NCI-H748 treated with DMSO at 0.1 percent for 48 hours (cell line): ENCODE results near the gene NFIB.

Experiments
- DNase-seq: peaks from one replicate; lab custom pipeline; 2025; lab: John Stamatoyannopoulos, UW

NFIB gene

GRCh38 chr9:14104496-14104895 is 209.4 kb downstream of the NFIB start:
- DNase-seq, result no peak

- no peak for DNase-seq
Measured at GRCh38 chr9:14103115-14103514, 210.8 kb downstream of the NFIB start.

- no peak for DNase-seq
Measured at GRCh38 chr9:14099737-14100136, 214.2 kb downstream of the NFIB start.

DNA sequence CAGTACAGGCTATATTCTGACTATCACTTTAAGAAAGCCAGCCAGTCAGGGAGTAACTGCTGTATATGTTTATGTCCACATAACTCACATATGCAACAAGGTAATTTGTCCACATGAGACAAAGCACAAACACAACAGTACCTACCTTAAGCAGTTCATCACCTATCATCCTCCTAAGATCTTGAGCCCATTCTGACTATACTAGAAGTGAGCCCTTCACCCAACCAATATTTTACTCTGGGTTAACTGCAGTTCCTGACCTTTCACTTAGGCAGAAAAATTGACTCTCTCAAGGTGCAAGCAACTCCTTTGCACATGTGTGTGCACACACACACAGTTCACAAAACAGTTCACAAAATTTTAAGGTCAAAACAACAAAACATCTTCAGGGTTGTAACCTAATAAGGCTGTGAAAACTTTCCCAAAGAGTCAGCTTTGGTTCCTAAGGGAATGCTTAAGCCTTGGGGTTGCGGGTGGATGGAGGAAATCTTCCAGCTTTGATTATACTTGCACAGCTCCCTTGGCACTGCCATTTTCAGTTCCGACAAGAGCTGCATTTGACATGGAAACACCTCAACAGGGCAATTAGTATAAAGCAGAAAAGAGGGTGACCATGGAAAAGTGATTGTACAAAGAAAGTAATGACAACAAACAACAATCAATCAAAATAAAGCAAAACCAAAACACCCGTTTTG is 215.3 kb downstream of the NFIB start:
- no peak for DNase-seq

GRCh38 chr9:14097666-14098415 is 216.1 kb downstream of the NFIB start:
- DNase-seq, result no peak

- DNase-seq, result no peak
Measured at GRCh38 chr9:14097215-14097614, 216.7 kb downstream of the NFIB start.

DNA sequence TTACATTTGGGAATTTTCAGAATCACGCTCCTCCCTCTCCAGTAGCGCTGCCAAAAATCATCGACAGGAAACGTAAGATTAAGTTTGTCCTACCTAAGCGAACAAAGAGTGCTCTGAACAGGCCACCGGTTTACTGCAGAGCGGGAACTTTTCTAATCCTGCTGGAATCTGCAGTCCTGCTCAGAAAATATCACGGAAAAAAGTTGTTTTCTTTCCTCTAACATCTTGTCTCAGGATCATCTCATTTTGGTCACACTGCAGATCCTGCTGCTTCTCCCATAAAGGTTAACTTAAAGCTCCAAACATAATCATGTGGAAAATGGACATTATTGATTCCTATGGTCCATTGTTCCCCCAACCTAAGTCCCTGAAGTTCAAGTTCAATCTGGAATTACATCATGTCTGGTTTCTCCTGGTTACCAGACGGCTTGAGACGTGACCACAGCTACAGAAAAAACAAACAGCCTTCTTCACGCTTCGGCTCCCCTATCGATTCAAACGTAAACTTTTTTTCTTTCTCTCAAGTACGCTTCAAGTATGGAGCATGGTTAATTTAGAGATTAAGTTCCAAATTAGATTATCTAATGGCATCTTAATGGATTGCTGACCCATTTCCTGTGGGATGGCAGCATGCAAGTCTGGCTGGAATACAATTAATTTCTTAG is 217.6 kb downstream of the NFIB start:
- peak; percentile 81 for DNase-seq

- peak; percentile 23 for DNase-seq
Measured at GRCh38 chr9:14095277-14095676, 218.7 kb downstream of the NFIB start.

DNA sequence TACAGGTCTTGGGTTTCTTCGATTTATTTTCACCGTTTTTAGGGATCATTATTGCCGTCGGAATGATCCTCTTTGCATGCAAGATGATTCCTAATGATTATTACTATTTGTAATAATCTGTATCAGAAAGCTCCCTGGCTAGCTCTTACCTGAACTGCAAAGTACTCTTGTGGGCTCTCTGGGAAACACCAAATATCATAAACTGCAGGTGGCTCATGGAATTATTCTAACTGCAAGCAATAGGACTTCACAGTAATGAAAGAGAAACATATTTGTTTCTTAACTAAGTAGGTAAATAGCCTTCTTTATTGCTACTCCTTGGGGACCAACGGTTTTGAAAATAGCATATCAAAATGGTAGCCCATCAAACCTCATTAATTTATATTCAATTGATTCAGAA is 219.4 kb downstream of the NFIB start:
- DNase-seq, result no peak

DNA sequence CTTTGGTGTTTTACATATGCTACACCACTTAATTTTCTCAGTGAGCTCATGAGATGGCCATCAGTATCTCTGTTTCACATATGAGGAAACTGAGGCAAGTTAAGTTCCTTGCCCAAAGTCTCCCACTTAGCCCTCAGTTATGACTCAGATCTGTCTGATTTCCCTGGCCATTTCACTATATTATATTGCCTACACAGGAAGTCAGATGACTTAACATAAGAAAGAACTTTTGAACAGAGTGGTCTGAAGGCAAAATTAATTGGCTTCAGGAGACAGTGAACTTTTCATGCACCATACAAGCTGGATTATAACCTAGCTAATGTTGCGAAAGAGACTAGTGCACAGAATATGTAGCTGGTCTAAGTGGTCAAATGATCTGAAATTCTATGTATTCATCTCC is 221.6 kb downstream of the NFIB start:
- DNase-seq, result no peak

- no peak for DNase-seq
Measured at GRCh38 chr9:14089051-14089803, 224.7 kb downstream of the NFIB start.

DNA sequence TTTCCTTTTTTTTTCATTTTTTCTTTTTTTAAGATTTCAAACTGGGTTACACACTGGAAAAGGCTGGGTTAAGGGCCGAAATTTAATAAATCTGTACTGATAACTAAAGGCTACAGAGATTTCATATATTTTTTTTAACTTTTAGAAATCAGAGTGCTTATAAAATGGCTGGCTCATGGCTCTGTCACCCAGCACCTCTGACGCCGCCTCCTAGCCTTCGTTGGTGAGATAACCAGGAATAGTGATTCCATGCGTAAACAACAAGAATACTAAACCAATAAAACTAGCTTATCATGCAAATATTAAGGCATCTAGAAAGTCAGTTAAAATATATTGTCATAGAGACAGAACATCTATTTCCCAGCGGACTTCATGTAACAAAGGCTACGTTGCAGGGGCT is 226.4 kb downstream of the NFIB start:
- DNase-seq, result no peak

- DNase-seq, result no peak
Measured at GRCh38 chr9:14086495-14086894, 227.4 kb downstream of the NFIB start.

DNA sequence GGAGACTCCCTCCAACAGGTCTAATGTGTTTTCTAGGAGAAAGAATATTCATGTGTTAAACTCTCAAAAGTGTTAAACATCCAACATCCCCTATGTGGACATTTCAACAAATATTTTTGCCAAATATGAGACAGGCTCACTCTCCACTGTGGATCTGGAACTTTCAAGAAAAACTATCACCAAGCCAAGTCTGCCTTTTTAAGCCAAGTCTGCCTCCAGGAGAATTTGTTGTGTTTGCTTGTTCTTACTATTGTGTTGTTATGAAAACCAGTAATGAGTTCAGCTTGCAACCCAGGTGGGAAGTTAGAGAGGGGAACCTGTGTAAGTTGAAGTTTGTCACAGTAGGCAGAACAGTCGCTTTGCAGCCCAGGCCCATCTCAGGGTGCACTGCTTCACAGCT is 228.1 kb downstream of the NFIB start:
- DNase-seq, result no peak

DNA sequence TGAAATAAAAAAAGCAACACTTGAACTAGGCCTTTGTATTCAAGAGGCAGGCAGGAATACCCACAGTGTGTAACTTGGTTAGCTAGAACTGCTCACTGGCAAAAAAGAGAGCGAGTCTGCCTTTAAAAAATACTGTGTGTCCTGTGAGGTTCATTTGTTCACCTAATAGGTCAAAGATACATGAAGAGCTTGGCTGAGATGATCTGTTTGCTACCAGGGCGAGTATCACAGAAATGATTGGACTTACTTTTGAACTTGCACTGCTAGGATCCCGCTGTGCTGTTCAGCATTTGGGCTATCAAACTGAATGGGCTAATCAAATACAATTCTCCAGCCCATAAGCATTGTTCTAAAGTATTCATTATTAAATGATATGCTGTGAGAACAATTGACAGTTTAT is 229.1 kb downstream of the NFIB start:
- no peak for DNase-seq

DNA sequence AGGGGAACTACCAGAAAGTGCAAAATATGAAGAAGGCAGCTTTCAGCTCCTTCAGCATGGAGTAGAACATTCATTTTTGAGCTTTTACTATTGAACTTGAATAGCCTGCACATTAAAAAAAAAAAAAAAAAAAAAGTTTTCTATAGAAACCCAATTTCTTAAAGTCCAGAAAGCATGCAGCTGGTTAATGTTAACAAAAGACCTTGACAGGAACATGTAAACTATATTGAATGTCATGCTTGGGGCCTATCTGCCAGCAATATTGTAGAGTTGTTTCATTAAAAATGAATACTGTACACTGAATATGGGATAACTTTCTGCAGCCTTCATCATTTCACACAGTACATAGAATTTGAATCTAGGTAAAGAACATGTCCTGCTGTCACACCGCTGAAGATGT is 230.6 kb downstream of the NFIB start:
- no peak for DNase-seq

DNA sequence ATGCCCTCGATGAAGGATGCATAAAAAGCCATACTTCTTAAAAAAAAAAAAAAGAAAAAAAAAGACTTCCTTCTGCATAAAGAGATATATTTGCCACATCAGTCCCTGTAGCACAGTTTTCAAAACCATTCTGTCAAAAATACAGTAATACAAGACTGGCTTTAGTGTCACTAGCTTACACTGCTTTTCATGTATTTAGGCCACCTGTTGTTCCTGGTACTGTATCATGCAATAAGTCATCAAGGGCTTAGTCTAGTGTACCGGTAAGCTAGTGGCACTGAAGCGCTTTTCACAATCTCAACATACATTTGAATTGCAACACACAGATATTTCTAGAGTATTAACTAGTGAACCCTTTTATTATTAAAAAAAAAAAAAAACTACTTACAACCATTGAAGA is 231.2 kb downstream of the NFIB start:
- no peak for DNase-seq

DNA sequence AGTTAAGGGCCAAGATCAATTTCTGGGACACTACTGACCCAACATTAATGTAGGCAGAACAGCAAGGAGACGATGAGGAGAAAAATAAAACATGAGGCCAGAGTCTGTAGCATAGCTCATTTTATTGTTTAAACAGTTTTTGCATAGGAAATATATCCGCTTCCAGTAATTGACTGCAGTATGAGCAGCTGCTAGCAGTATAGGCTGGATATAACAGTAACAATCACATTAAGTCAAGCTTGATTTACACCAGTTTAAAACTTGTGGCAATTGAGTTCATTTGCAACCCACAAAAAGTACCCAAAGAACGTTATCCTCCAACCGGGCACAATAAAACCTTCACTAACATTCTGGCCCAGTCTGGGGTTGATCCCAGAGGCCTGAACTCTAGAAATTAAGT is 232.2 kb downstream of the NFIB start:
- no peak for DNase-seq

DNA sequence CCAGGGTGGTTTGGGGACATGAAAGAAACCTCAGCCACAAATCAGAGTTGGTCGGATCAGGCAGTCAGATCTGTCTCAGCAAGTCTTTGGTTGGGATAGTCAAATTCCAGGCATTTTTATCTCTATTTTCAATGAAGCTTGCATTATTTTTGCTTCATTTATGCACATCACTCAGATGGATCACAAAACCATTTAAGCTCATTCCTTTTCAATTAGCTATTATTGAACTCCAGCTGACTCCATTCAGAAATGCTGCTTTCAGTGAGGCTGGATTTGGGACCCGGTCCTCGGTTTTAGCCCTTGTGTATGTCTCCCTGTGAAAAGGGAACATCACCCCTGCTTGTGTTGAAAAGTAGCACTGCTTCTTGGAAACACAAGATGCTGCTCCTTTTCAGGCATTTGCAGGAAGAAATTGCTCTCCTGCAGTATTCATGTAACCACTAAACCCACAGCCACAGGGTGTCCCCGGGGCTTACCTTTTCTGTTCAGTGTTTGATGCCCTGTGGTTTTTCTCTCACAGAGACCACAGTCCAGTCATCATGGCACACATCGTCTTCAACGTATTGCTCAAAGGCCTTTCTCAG is 232.9 kb downstream of the NFIB start:
- no peak for DNase-seq

DNA sequence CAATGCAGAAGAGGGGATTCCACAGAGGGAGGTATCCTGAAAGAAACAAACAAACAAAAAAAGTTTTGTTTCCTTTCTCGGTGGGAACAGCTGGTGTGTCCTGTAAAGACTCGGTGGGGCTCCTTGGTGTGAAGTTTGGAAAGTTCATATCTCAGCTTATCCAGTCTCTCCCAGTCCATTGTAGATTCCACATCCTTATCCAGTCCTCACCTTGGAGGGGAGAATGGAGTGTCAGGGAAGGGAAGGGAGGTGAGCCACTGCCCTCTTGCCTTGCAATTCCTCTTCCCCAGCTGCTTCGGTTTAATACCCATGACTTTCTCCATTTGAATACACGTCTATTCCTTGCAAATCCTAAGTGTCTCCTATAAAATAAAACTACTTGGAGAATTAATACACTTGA is 234.5 kb downstream of the NFIB start:
- DNase-seq, result no peak

DNA sequence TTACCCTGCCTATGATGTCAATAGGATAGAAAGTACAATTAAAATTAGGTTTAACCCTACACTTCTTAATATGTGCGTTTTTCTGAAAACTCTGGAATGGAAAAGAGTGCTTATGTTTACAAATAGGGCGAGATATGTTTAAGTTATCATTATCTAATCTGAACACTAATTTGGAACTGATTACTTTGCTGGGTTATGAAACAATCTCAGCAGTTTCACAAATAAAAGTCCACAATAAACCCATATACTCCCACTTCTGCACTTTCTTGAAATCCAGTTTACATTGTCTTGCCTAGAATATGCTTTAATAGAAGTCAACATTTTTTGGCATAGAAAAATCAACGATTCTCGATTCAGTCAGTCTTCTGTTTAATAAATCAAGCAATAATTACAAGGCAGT is 236.3 kb downstream of the NFIB start:
- DNase-seq, result no peak

- peak; percentile 41 for DNase-seq
Measured at GRCh38 chr9:14075218-14075617, 238.7 kb downstream of the NFIB start.
